AG04450 (cell line): Measurements from ENCODE around the gene PACSIN2. TPM values are rescaled to one million over a fixed set of nuclear protein-coding genes. Genes with fewer than 3 reads are reported as not detected.

Experiments
- CTCF ChIA-PET: fragments of 300-600, 350-600 bp; formaldehyde crosslinking; extraction: SDS; loops from one replicate; lab custom pipeline; 2022; ENCODE audit warnings: antibody characterized with exemption, inconsistent platforms; lab: Charles Lee
- POLR2A ChIA-PET: fragments of 350-600 bp; formaldehyde crosslinking; extraction: SDS; loops from one replicate; lab custom pipeline; 2021; ENCODE audit warnings: antibody characterized with exemption, inconsistent platforms; lab: Yijun Ruan, JAX
- DNase-seq: peaks from one replicate; pipeline ENCODE4 v3.0.0-alpha.2; 2011; ENCODE audit warnings: low read depth, low spot score
- H3K27ac ChIP-seq: one replicate; pipeline ENCODE4 v1.5.1; 2012; ENCODE audit warnings: low read depth, low read length, control low read depth
- H3K27me3 ChIP-seq: one replicate; pipeline ENCODE4 v1.6.0; 2012; ENCODE audit warnings: low read length; ENCODE audit not compliant: control insufficient read depth, insufficient read depth
- H3K4me3 ChIP-seq: 2 replicates; pipeline ENCODE4 v1.5.1; 2011; ENCODE audit warnings: mild to moderate bottlenecking, low read depth, low read length, control low read depth
- H3K9me3 ChIP-seq: 2 replicates; pipeline ENCODE4 v1.5.1; 2012; ENCODE audit warnings: low read length; ENCODE audit not compliant: control insufficient read depth, insufficient read depth
- polyA plus RNA-seq: library from polyadenylated mRNA; depleted of rRNA; stranded (reverse); fragments of >200 nt; gene quantifications from 2 replicates; pipeline ENCODE4 v1.2.3, GENCODE V29; 2011
- TF ChIP-seq, protein P1 (sequence below): IDR thresholded peaks from 2 replicates; pipeline ENCODE4 v1.5.1; 2011; ENCODE audit warnings: low read depth, low read length, control low read depth, inconsistent platforms

The PACSIN2 gene
- polyA plus RNA-seq, 1 experiment = 59.6 TPM

DNA sequence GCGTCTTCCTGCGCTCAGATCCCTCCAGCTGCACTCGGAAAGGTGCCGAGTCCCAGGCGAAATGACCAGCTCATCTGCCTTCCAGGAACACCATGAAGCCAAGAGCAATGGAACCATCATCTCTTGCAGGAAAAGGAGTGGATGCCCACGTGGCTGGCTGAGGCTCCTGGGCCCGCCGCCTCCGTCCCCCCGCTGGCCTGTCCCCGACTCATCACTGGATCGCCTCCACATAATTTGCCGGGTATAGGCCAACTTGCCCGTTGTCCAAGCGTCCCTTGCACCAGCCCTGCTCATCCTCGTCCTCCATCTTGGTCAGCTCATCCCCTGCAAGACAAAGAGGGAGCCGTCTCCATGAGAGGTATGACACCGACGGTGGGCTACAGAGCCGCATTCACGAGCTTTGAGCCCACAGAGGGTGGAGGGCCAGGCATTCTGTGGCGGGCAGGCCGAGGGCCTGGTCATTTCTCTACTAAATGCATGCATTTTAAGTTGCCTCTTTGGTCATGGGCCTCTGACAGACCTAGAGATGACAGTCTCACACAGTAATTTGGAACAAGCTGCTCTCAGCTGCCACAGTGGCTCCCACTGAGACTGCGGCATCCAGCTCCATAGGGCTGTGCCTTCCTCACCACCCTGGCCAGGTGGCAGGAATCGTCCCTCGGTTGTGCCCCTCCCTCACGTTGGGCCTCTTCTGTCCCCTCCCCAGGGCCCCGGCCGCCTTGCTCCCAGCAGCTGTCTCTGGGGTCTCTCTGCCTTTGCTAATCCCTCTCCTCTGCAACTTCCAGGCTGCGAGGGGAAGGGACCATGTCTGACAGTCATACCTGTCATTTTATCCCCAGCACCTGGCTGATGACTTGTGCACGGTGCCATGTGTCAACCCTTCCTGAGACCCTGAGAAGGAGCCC lies 143.6 kb downstream of the PACSIN2 start:
- CTCF ChIA-PET = no interaction called here

DNA sequence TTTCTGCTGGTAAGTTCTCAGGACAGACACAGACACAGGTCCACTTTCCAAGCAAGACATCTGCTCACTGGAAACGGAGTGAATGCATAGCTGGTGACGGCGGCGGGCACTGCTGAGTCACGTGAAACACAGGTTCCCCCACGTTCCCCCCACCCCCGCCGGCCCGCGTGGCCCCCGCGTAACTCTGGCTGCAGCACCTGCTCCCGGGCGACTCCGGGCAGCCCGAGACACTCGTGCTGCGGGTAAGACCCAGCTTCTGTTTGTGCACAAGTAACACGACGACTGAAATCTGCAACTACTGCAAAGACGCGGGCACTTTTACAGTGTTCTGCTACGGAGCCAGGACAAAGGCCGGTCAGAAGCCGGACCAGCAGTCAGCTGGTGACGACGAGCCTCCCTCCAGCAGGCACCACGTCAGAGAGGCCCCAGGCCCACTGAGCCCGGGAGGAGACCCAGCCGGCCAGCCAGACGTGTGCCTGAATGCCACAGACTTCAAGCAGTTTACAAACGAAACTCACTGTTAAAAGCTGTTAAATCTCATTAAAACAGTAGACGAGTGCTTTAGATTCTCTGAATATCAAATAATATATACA lies 145.0 kb downstream of the PACSIN2 start:
- Histone ChIP-seq H3K4me3 (no peak overlapping the region), H3K27me3 (no peaks in the 10 kb centered on the region), H3K27ac (no peak overlapping the region), H3K9me3 (no peaks in the 10 kb centered on the region; the same call in 1 of the 2 replicates)
- CTCF ChIA-PET = interaction anchor here (0.8 kb wide), 1 partner anchor 220 kb away, joined by 3 read pairs; no protein-coding TSS in a partner anchor
- POLR2A ChIA-PET = no interaction called here
- DNase-seq = no peak
- TF ChIP-seq, protein P1, sequence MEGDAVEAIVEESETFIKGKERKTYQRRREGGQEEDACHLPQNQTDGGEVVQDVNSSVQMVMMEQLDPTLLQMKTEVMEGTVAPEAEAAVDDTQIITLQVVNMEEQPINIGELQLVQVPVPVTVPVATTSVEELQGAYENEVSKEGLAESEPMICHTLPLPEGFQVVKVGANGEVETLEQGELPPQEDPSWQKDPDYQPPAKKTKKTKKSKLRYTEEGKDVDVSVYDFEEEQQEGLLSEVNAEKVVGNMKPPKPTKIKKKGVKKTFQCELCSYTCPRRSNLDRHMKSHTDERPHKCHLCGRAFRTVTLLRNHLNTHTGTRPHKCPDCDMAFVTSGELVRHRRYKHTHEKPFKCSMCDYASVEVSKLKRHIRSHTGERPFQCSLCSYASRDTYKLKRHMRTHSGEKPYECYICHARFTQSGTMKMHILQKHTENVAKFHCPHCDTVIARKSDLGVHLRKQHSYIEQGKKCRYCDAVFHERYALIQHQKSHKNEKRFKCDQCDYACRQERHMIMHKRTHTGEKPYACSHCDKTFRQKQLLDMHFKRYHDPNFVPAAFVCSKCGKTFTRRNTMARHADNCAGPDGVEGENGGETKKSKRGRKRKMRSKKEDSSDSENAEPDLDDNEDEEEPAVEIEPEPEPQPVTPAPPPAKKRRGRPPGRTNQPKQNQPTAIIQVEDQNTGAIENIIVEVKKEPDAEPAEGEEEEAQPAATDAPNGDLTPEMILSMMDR = no peak

More for the DNA sequence above, 143.6 kb downstream of the PACSIN2 start:
- DNase-seq = no peak
- H3K27ac ChIP-seq = no peak overlapping the region
- no peaks in the 10 kb centered on the region; the same call in 1 of the 2 replicates for H3K9me3 ChIP-seq
- POLR2A ChIA-PET = interaction anchor here (0.6 kb wide), 1 partner anchor 256 kb away, joined by 3 read pairs; no protein-coding TSS in a partner anchor
- H3K27me3 ChIP-seq = no peaks in the 10 kb centered on the region
- TF ChIP-seq, protein P1 = no peak
- no peak overlapping the region for H3K4me3 ChIP-seq

DNA sequence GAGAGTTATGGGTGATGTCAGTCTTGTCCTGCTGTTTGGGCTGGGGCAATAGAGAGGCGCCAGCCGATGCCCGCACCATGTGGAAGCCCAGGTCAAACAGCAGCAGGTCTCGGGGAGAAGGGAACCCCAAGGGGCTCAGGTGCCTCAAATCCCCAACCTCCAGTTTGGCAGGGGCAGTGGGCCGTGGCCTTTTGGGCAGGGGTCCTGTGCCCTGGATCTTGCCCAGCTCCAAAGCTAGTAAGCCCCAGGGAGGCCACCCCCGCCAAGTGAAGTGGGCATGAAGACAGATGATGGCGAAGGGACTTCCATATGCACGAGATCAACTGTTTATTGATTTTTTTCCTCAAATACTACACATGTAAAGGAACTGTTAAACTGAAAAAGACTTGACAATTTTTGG lies 145.5 kb downstream of the PACSIN2 start:
- H3K27me3 ChIP-seq = no peaks in the 10 kb centered on the region
- TF ChIP-seq, protein P1 = no peak
- H3K27ac ChIP-seq = no peak overlapping the region
- CTCF ChIA-PET = interaction anchor here (0.8 kb wide), 1 partner anchor 221 kb away, joined by 3 read pairs; no protein-coding TSS in a partner anchor
- no peaks in the 10 kb centered on the region; the same call in 1 of the 2 replicates for H3K9me3 ChIP-seq
- POLR2A ChIA-PET = no interaction called here
- H3K4me3 ChIP-seq = no peak overlapping the region
- DNase-seq = no peak

DNA sequence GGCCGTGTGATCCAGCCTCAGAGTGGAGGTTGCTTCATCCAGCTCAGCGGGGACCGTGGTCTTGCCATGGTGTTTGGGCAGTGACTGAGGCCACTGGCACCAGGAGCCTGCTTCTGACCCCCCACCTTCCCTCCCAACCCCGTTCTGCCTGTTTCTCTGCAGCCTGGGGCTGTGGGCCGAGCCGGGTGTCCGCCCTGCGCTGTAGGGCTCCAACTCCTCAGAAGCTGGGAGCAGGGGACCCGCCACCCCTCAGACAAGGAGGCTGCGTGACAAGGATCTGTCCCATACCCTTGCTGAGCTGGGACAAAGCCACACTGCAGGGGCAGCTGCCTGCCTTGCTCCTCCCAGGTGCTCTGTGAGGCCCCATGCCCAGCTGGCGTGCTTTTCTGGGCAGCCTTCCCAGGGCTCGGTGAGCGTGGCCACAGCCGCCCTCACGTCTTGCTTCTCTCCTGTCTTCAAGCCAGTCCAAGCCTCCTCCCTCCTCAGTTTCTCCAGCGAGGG lies 146.1 kb downstream of the PACSIN2 start:
- Histone ChIP-seq H3K27ac (no peak overlapping the region), H3K27me3 (no peaks in the 10 kb centered on the region), H3K4me3 (no peak overlapping the region), H3K9me3 (no peaks in the 10 kb centered on the region; the same call in 1 of the 2 replicates)
- TF ChIP-seq, protein P1 = no peak
- ChIA-PET POLR2A (no interaction called here), CTCF (no interaction called here)
- DNase-seq = no peak

DNA sequence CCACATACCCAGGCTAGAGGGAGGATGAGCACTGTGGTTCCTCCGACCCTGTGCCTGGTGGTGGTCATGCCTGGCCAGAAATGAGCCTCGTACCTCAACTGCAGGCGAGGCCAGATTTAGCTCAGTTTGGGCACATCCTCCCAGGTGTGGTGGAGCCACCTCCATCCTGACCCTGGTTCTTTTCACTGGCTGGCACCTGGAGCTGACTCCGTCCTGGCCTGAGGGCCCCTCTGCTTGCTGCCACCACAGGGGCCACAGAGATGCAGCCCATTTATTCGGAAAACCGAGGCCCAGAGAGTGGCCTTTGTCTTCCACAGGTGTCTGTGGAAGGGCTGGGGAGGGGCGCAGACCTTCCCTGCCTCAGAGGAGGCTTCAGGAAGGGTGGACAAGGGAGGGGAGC lies 148.8 kb downstream of the PACSIN2 start:
- Histone ChIP-seq H3K27ac (no peak overlapping the region), H3K4me3 (no peak overlapping the region), H3K27me3 (no peaks in the 10 kb centered on the region), H3K9me3 (no peaks in the 10 kb centered on the region; the same call in 1 of the 2 replicates)
- no peak for DNase-seq
- TF ChIP-seq, protein P1 = no peak
- CTCF ChIA-PET = no interaction called here
- POLR2A ChIA-PET = no interaction called here
